ENCODE data around the gene GANAB.
"Not testable (repeated sequence)": the region's sequence is repeated elsewhere in the genome, so short reads cannot be mapped to it uniquely, and the experiment has no call there.

The GANAB gene

GRCh38 chr11:62665599-62666258 is 19.3 kb upstream of the GANAB start:
- Histone ChIP-seq H3K9me3 (ENCODE audit: insufficient read depth, low read length) (no peaks in the 10 kb centered on the region), H3K36me3 (ENCODE audit: insufficient read depth, insufficient read length, low read length) (peaks cover 63% of the 10 kb centered on the region), H3K27me3 (ENCODE audit: insufficient read depth, insufficient read length) (no peaks in the 10 kb centered on the region), H3K4me1 (ENCODE audit: insufficient read depth, insufficient read length) (no peaks in the 10 kb centered on the region), H3K9ac (ENCODE audit: insufficient read length, low read depth) (peak overlapping the region; percentile 100), H3K4me3 (ENCODE audit: insufficient read length, low read depth) (peak overlapping the region; percentile 99)
- no peak for DNase-seq (ENCODE audit: low read depth, low spot score)
- TF ChIP-seq SUZ12 (IDR thresholded peaks at IDR 0.05; ENCODE audit: extremely low read depth, insufficient read depth, insufficient read length) (no peak), ZNF274 (IDR thresholded peaks at IDR 0.05; ENCODE audit: low read depth, low read length) (no peak), YY1 (IDR thresholded peaks at IDR 0.05; ENCODE audit: insufficient read depth, insufficient read length) (no peak)

GRCh38 chr11:62665075-62665598 is 18.7 kb upstream of the GANAB start, which contains the start of the genes C11orf98 and CSKMT:
Gene C11orf98 (minus strand): TSS chr11:62665210. CDS start chr11:62665169, 41 bp downstream.
Gene CSKMT (plus strand): TSS chr11:62665312. CDS start chr11:62665880, 568 bp downstream.
- peak within 1 kb of the TSS; percentile 99 for H3K4me3 ChIP-seq (ENCODE audit: insufficient read length, low read depth)
- TF ChIP-seq SUZ12 (IDR thresholded peaks at IDR 0.05; ENCODE audit: extremely low read depth, insufficient read depth, insufficient read length), result no peak
- TF ChIP-seq ZNF274 (IDR thresholded peaks at IDR 0.05; ENCODE audit: low read depth, low read length), result no peak
- TF ChIP-seq YY1 (IDR thresholded peaks at IDR 0.05; ENCODE audit: insufficient read depth, insufficient read length), result no peak
- peak; percentile 93 for DNase-seq (ENCODE audit: low read depth, low spot score)
- H3K9ac ChIP-seq (ENCODE audit: insufficient read length, low read depth), result peak within 1 kb of the TSS; percentile 100
- H3K36me3 ChIP-seq (ENCODE audit: insufficient read depth, insufficient read length, low read length), result peaks cover 67% of the 10 kb centered on the region
- no peaks in the 10 kb centered on the region for H3K27me3 ChIP-seq (ENCODE audit: insufficient read depth, insufficient read length)
- no peaks in the 10 kb centered on the region for H3K9me3 ChIP-seq (ENCODE audit: insufficient read depth, low read length)
- H3K4me1 ChIP-seq (ENCODE audit: insufficient read depth, insufficient read length), result no peaks in the 10 kb centered on the region

- no peak for DNase-seq (ENCODE audit: low read depth, low spot score)
- Histone ChIP-seq H3K36me3 (ENCODE audit: insufficient read depth, insufficient read length, low read length) (peaks cover 61% of the 10 kb centered on the region), H3K4me3 (ENCODE audit: insufficient read length, low read depth) (peak overlapping the region; percentile 99)
Measured at GRCh38 chr11:62664405-62665074, 18.1 kb upstream of the GANAB start.

GRCh38 chr11:62656796-62657429 is 10.5 kb upstream of the GANAB start:
- Histone ChIP-seq H3K36me3 (ENCODE audit: insufficient read depth, insufficient read length, low read length) (peaks cover 17% of the 10 kb centered on the region), H3K9me3 (ENCODE audit: insufficient read depth, low read length) (no peaks in the 10 kb centered on the region), H3K27me3 (ENCODE audit: insufficient read depth, insufficient read length) (no peaks in the 10 kb centered on the region), H3K9ac (ENCODE audit: insufficient read length, low read depth) (no peak overlapping the region), H3K4me3 (ENCODE audit: insufficient read length, low read depth) (no peak overlapping the region), H3K4me1 (ENCODE audit: insufficient read depth, insufficient read length) (no peaks in the 10 kb centered on the region)
- DNase-seq (ENCODE audit: low read depth, low spot score), result no peak
- TF ChIP-seq ZNF274 (IDR thresholded peaks at IDR 0.05; ENCODE audit: low read depth, low read length) (no peak), YY1 (IDR thresholded peaks at IDR 0.05; ENCODE audit: insufficient read depth, insufficient read length) (no peak), SUZ12 (IDR thresholded peaks at IDR 0.05; ENCODE audit: extremely low read depth, insufficient read depth, insufficient read length) (no peak)

More at GRCh38 chr11:62664405-62665074, 18.1 kb upstream of the GANAB start:
- H3K9ac ChIP-seq (ENCODE audit: insufficient read length, low read depth), result peak overlapping the region; percentile 100
- H3K4me1 ChIP-seq (ENCODE audit: insufficient read depth, insufficient read length), result no peaks in the 10 kb centered on the region
- H3K9me3 ChIP-seq (ENCODE audit: insufficient read depth, low read length), result no peaks in the 10 kb centered on the region
- TF ChIP-seq ZNF274 (IDR thresholded peaks at IDR 0.05; ENCODE audit: low read depth, low read length) (no peak), YY1 (IDR thresholded peaks at IDR 0.05; ENCODE audit: insufficient read depth, insufficient read length) (no peak), SUZ12 (IDR thresholded peaks at IDR 0.05; ENCODE audit: extremely low read depth, insufficient read depth, insufficient read length) (no peak)
- H3K27me3 ChIP-seq (ENCODE audit: insufficient read depth, insufficient read length), result no peaks in the 10 kb centered on the region

GRCh38 chr11:62654297-62654696 is 7.9 kb upstream of the GANAB start:
- no peak for DNase-seq (ENCODE audit: low read depth, low spot score)
- Histone ChIP-seq H3K4me1 (ENCODE audit: insufficient read depth, insufficient read length) (no peaks in the 10 kb centered on the region), H3K9ac (ENCODE audit: insufficient read length, low read depth) (no peak overlapping the region), H3K9me3 (ENCODE audit: insufficient read depth, low read length) (no peaks in the 10 kb centered on the region), H3K27me3 (ENCODE audit: insufficient read depth, insufficient read length) (no peaks in the 10 kb centered on the region), H3K36me3 (ENCODE audit: insufficient read depth, insufficient read length, low read length) (peaks cover 14% of the 10 kb centered on the region), H3K4me3 (ENCODE audit: insufficient read length, low read depth) (no peak overlapping the region)
- TF ChIP-seq SUZ12 (IDR thresholded peaks at IDR 0.05; ENCODE audit: extremely low read depth, insufficient read depth, insufficient read length) (no peak), YY1 (IDR thresholded peaks at IDR 0.05; ENCODE audit: insufficient read depth, insufficient read length) (no peak), ZNF274 (IDR thresholded peaks at IDR 0.05; ENCODE audit: low read depth, low read length) (no peak)

DNA sequence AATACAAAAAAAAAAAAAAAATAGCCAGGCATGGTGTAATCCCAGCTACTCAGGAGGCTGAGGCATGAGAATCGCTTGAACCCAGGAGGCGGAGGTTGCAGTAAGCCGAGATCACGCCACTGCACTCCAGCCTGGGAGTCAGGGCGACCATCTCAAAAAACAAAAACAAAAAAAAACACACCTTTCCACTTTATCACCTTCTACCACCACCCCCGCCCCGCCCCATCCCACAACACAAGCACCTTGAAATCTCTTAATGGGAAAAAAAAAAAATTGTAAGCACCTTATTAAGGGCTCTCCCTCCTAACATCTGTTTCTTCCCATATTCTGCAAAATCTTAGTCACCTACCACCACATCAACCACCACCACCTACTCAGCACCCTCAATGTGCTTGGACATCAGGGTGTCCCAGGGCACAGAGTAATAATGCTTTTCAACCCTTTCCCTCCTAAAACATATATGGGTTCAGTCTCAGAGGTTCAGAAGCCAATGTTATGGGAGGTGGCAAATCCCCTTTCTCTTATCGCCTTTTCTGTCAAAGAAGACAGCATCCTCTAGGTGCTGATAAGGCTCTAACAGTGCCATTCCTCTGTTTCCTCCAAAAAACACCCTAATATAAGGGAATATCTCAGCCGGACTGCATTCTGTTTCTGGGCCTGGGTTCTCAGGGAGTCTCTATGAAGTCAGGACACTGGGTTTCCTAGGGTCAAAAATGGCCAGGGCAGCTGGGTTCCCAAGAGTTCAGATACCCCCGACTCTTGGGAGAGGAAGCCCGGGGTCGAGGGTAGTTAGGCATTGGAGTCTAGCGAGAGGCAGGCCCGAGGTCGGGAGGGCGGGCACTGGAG is 6.0 kb upstream of the GANAB start:
- no peak for DNase-seq (ENCODE audit: low read depth, low spot score)
- Histone ChIP-seq H3K27me3 (ENCODE audit: insufficient read depth, insufficient read length) (no peaks in the 10 kb centered on the region), H3K4me3 (ENCODE audit: insufficient read length, low read depth) (peak overlapping the region; percentile 88), H3K4me1 (ENCODE audit: insufficient read depth, insufficient read length) (peaks cover 1% of the 10 kb centered on the region), H3K36me3 (ENCODE audit: insufficient read depth, insufficient read length, low read length) (peaks cover 33% of the 10 kb centered on the region), H3K9ac (ENCODE audit: insufficient read length, low read depth) (peak overlapping the region; percentile 99), H3K9me3 (ENCODE audit: insufficient read depth, low read length) (no peaks in the 10 kb centered on the region)
- TF ChIP-seq SUZ12 (IDR thresholded peaks at IDR 0.05; ENCODE audit: extremely low read depth, insufficient read depth, insufficient read length), result no peak
- TF ChIP-seq ZNF274 (IDR thresholded peaks at IDR 0.05; ENCODE audit: low read depth, low read length), result no peak
- TF ChIP-seq YY1 (IDR thresholded peaks at IDR 0.05; ENCODE audit: insufficient read depth, insufficient read length), result no peak

DNA sequence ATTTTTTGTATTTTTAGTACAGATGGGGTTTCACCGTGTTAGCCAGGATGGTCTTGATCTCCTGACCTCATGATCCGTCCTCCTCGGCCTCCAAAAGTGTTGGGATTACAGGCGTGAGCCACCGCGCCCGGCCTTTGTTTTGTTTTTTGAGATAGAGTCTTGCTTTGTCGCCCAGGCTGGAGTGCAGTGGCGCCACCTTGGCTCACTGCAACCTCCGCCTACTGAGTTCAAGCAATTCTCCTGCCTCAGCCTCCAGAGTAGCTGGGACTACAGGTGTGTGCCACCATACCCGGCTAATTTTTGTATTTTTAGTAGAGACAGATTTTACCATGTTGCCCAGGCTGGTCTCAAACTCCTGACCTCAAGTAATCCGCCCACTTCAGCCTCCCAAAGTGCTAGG is 3.9 kb upstream of the GANAB start:
- H3K36me3 ChIP-seq (ENCODE audit: insufficient read depth, insufficient read length, low read length), result peaks cover 39% of the 10 kb centered on the region
- H3K9ac ChIP-seq (ENCODE audit: insufficient read length, low read depth); H3K9me3 ChIP-seq (ENCODE audit: insufficient read depth, low read length): not testable (repeated sequence)

More for the DNA sequence above, 3.9 kb upstream of the GANAB start:
- not testable (repeated sequence) for H3K4me1 ChIP-seq (ENCODE audit: insufficient read depth, insufficient read length); H3K4me3 ChIP-seq (ENCODE audit: insufficient read length, low read depth); DNase-seq (ENCODE audit: low read depth, low spot score); H3K27me3 ChIP-seq (ENCODE audit: insufficient read depth, insufficient read length)

All from NT2/D1 (cell line).